SK-N-SH (cell line): ENCODE data around the gene COL26A1. TPM values are rescaled to one million over a fixed set of nuclear protein-coding genes. Genes with fewer than 3 reads are reported as not detected.

ENCODE experiments used
- CTCF ChIA-PET: fragments of 300-600, 350-600 bp; formaldehyde crosslinking; extraction: SDS; loops from one replicate; lab custom pipeline; 2021; lab: Yijun Ruan, JAX
- POLR2A ChIA-PET: fragments of 350-600 bp; sonication (Branson Sonifier 250); formaldehyde crosslinking; extraction: SDS; loops from one replicate; lab custom pipeline; 2020; ENCODE audit warnings: antibody characterized with exemption, inconsistent platforms; lab: Yijun Ruan, JAX
- DNase-seq: peaks from one replicate; pipeline ENCODE4 v3.0.0; 2012
- H2AFZ ChIP-seq: fragments of 200-600 bp; sonication (generic); 2 replicates; pipeline ENCODE4 v1.8.1; 2016; ENCODE audit warnings: antibody characterized with exemption, mild to moderate bottlenecking, low read depth
- H3F3A ChIP-seq: fragments of 200-600 bp; sonication (generic); replicated peaks from 2 replicates; pipeline ENCODE3; 2016; ENCODE audit warnings: antibody characterized with exemption, mild to moderate bottlenecking; ENCODE audit not compliant: insufficient read depth
- H3K27ac ChIP-seq, 2 experiments: fragments of 200-500 bp in 1 of 2; fragments of 200-600 bp in 1 of 2; sonication (Bioruptor generic) in 1 of 2; sonication (generic), shearing (Covaris generic) in 1 of 2; 2 replicates each; pipeline versions ENCODE4 v1.5.1 to v1.6.1; 2014 to 2016; ENCODE audit warnings: low read depth in 2 of 2, inconsistent platforms in 1 of 2, low read length in 1 of 2, mild to moderate bottlenecking in 1 of 2, mixed read lengths in 1 of 2
- H3K27me3 ChIP-seq: fragments of 200-600 bp; sonication (generic), shearing (Covaris generic); 2 replicates; pipeline ENCODE4 v1.6.1; 2016; ENCODE audit warnings: mixed run types; ENCODE audit not compliant: insufficient read depth
- H3K36me3 ChIP-seq, 2 experiments: fragments of 200-500 bp in 1 of 2; fragments of 200-600 bp in 1 of 2; sonication (Bioruptor generic) in 1 of 2; sonication (generic) in 1 of 2; replicated peaks in 1 of 2; 2 replicates each; pipeline versions ENCODE3 to v1.5.1; 2014 to 2016; ENCODE audit warnings: low read length in 1 of 2, mild to moderate bottlenecking in 1 of 2; ENCODE audit not compliant: insufficient read depth in 2 of 2, control insufficient read depth in 1 of 2
- H3K4me1 ChIP-seq, 2 experiments: fragments of 200-500 bp in 1 of 2; fragments of 200-600 bp in 1 of 2; sonication (Bioruptor generic) in 1 of 2; sonication (generic), shearing (Covaris generic) in 1 of 2; 2 replicates each; pipeline versions ENCODE4 v1.5.1 to v1.6.1; 2014 to 2016; ENCODE audit warnings: low read depth in 1 of 2, low read length in 1 of 2, mixed run types in 1 of 2; ENCODE audit not compliant: insufficient read depth in 2 of 2, control insufficient read depth in 1 of 2
- H3K4me2 ChIP-seq: fragments of 200-600 bp; sonication (generic), shearing (Covaris generic); 2 replicates; pipeline ENCODE4 v1.6.1; 2017; ENCODE audit warnings: mixed run types
- H3K4me3 ChIP-seq, 2 experiments: fragments of 200-500 bp in 1 of 2; fragments of 200-600 bp in 1 of 2; sonication (Bioruptor generic) in 1 of 2; sonication (generic), shearing (Covaris generic) in 1 of 2; 2 replicates each; pipeline versions ENCODE4 v1.5.1 to v1.8.1; 2014 to 2016; ENCODE audit warnings: low read depth in 2 of 2, inconsistent platforms in 1 of 2, low read length in 1 of 2, mild to moderate bottlenecking in 1 of 2, mixed read lengths in 1 of 2, moderate library complexity in 1 of 2
- H3K79me2 ChIP-seq: fragments of 200-600 bp; sonication (generic); 2 replicates; pipeline ENCODE4 v1.8.1; 2017; ENCODE audit warnings: mild to moderate bottlenecking; ENCODE audit not compliant: insufficient read depth
- H3K9ac ChIP-seq: fragments of 200-600 bp; sonication (generic); 2 replicates; pipeline ENCODE4 v1.6.1; 2017; ENCODE audit warnings: mixed run types
- H3K9me2 ChIP-seq: fragments of 200-600 bp; sonication (generic); 2 replicates; pipeline ENCODE4 v1.6.1; 2017; ENCODE audit warnings: mixed run types
- H3K9me3 ChIP-seq: fragments of 200-600 bp; sonication (generic); 2 replicates; pipeline ENCODE4 v1.6.1; 2017; ENCODE audit warnings: mixed run types, mild to moderate bottlenecking, moderate library complexity
- H4K20me1 ChIP-seq: fragments of 200-600 bp; sonication (generic); 2 replicates; pipeline ENCODE4 v1.6.1; 2017; ENCODE audit warnings: mild to moderate bottlenecking, mixed run types; ENCODE audit not compliant: insufficient read depth
- CHD2 ChIP-seq: fragments of 150-350 bp; IDR thresholded peaks from 2 replicates; pipeline ENCODE4 v1.6.1; 2018; ENCODE audit warnings: low read length; ENCODE audit not compliant: partially characterized antibody
- EP300 ChIP-seq, 2 experiments: IDR thresholded peaks; 2 replicates each; pipeline versions ENCODE4 v1.4.0 to v1.6.1; 2012; ENCODE audit warnings: borderline replicate concordance in 1 of 2, low read depth in 1 of 2, low read length in 1 of 2
- GABPA ChIP-seq: IDR thresholded peaks from 2 replicates; pipeline ENCODE4 v1.4.0; 2012; ENCODE audit warnings: low read depth, mild to moderate bottlenecking
- IRF3 ChIP-seq: fragments of 150-350 bp; IDR thresholded peaks from 2 replicates; pipeline ENCODE4 v1.6.1; 2016; ENCODE audit warnings: mild to moderate bottlenecking, low read depth, low read length
- MEF2A ChIP-seq: IDR thresholded peaks from 2 replicates; pipeline ENCODE4 v1.4.0; 2012; ENCODE audit warnings: low read depth, borderline replicate concordance
- NFIC ChIP-seq: IDR thresholded peaks from 2 replicates; pipeline ENCODE4 v1.4.0; 2012; ENCODE audit warnings: borderline replicate concordance
- NRF1 ChIP-seq: IDR thresholded peaks from 2 replicates; pipeline ENCODE4 v1.6.1; 2012; ENCODE audit warnings: low read depth, mild to moderate bottlenecking, low read length
- POLR2AphosphoS5 ChIP-seq: IDR thresholded peaks from 2 replicates; pipeline ENCODE4 v1.6.1; 2012; ENCODE audit warnings: low read depth, low read length
- REST ChIP-seq: IDR thresholded peaks from 2 replicates; pipeline ENCODE4 v1.6.1; 2012; ENCODE audit warnings: mild to moderate bottlenecking, low read depth, low read length, moderate library complexity
- SIN3A ChIP-seq: IDR thresholded peaks from 2 replicates; pipeline ENCODE4 v1.6.1; 2012; ENCODE audit warnings: low read depth, mild to moderate bottlenecking, low read length, moderate library complexity, borderline replicate concordance
- SMC3 ChIP-seq: IDR thresholded peaks from 2 replicates; pipeline ENCODE4 v1.6.1; 2012; ENCODE audit warnings: low read depth, low read length, improper control_type of control experiment
- TAF1 ChIP-seq: IDR thresholded peaks from 2 replicates; pipeline ENCODE4 v1.6.1; 2012; ENCODE audit warnings: low read depth, mild to moderate bottlenecking, low read length, moderate library complexity, borderline replicate concordance
- TCF12 ChIP-seq: IDR thresholded peaks from 2 replicates; pipeline ENCODE4 v1.4.0; 2012
- TEAD4 ChIP-seq: IDR thresholded peaks from 2 replicates; pipeline ENCODE4 v1.4.0; 2012; ENCODE audit warnings: mild to moderate bottlenecking, borderline replicate concordance; ENCODE audit not compliant: insufficient read depth
- USF1 ChIP-seq: IDR thresholded peaks from 2 replicates; pipeline ENCODE4 v1.4.0; 2012; ENCODE audit warnings: low read depth, borderline replicate concordance
- USF2 ChIP-seq: fragments of 150-350 bp; IDR thresholded peaks from 2 replicates; pipeline ENCODE4 v1.6.1; 2017; ENCODE audit warnings: antibody characterized with exemption, low read length, low read depth, borderline replicate concordance
- YY1 ChIP-seq: IDR thresholded peaks from 2 replicates; pipeline ENCODE4 v1.4.0; 2012; ENCODE audit warnings: low read depth, mild to moderate bottlenecking
- WGBS: methylation state at CpG from one replicate; pipeline ENCODE4 v1.1.6; 2017; ENCODE audit warnings: low lambda C conversion rate; 5-methylcytosine and 5-hydroxymethylcytosine counted together
- polyA plus RNA-seq, 3 experiments: library from polyadenylated mRNA; depleted of rRNA; stranded (reverse); fragments of >200 nt; gene quantifications; 2 replicates each; pipeline ENCODE4 v1.2.3, GENCODE V29; 2012

The COL26A1 gene
- polyA plus RNA-seq, 1 of the 3 experiments (the other 2 are of a cell fraction): 0.05 TPM

- Histone ChIP-seq H3K4me3 (no peak overlapping the region), H2AFZ (no peak overlapping the region), H3K9me3 (no peaks in the 10 kb centered on the region), H3K4me2 (no peak overlapping the region), H3K27me3 (peaks cover 5% of the 10 kb centered on the region; the same call in 1 of the 2 replicates), H3K9me2 (no peaks in the 10 kb centered on the region), H3F3A (no peaks in the 10 kb centered on the region), H3K27ac (no peak overlapping the region), H3K4me1 (peaks cover 0 to 7% of the 10 kb centered on the region in 2 experiments; a peak in 1 of 4 replicates), H3K9ac (no peak overlapping the region), H3K36me3 (no peaks in the 10 kb centered on the region), H4K20me1 (no peaks in the 10 kb centered on the region), H3K79me2 (no peaks in the 10 kb centered on the region)
- TF ChIP-seq NRF1 (no peak), YY1 (no peak), SIN3A (no peak), CHD2 (no peak), TCF12 (no peak), MEF2A (no peak), TEAD4 (no peak), EP300 (IDR thresholded peaks at IDR 0.05; ENCODE audit: borderline replicate concordance in 1 of 2, low read depth in 1 of 2, low read length in 1 of 2) (no peak), SMC3 (no peak), GABPA (no peak), POLR2AphosphoS5 (no peak), TAF1 (no peak), REST (no peak), IRF3 (no peak), NFIC (no peak), USF1 (no peak), USF2 (no peak)
- no peak for DNase-seq
- ChIA-PET POLR2A (no interaction called here), CTCF (interaction anchor here (0.9 to 1.5 kb wide), 6 partner anchors 9 to 675 kb away, joined by 3 to 4 read pairs (median 3); no protein-coding TSS in a partner anchor)
- WGBS: 43% methylated on average over 1 of the region's 1 CpG
Measured at GRCh38 chr7:101596898-101597297, 234.2 kb downstream of the COL26A1 start.
